Measurements from ENCODE around the gene BUD23.

GRCh38 chr7:73650524-73650923 lies 32.9 kb upstream of the BUD23 start:
- TF ChIP-seq CTCF (IDR thresholded peaks at IDR 0.05) (no peak), POLR2A (IDR thresholded peaks at IDR 0.05) (no peak), POLR2AphosphoS5 (IDR thresholded peaks at IDR 0.05) (no peak)

Measured in breast epithelium (tissue), 3 donors.